ENCODE results near the gene MSI2.

The MSI2 gene

GRCh38 chr17:57490111-57490845 lies 234.0 kb downstream of the MSI2 start:
- Histone ChIP-seq H3K23ac (ENCODE audit: low read length) (no peak overlapping the region), H3K9ac (ENCODE audit: low read length) (no peak overlapping the region), H3K4me3 (ENCODE audit: low read depth, low read length) (no peak overlapping the region), H3K36me3 (ENCODE audit: control insufficient read depth in 1 of 2, insufficient read depth in 2 of 2, low read length in 2 of 2) (peaks cover 0 to 5% of the 10 kb centered on the region in 2 experiments), H2BK120ac (ENCODE audit: insufficient read depth, low read length, poor library complexity) (no peak overlapping the region), H2AK5ac (ENCODE audit: low read length) (no peak overlapping the region), H4K12ac (ENCODE audit: low read depth, low read length) (no peak overlapping the region), H3K79me1 (ENCODE audit: low read length) (no peaks in the 10 kb centered on the region), H4K8ac (ENCODE audit: low read depth, low read length) (no peak overlapping the region), H4K91ac (ENCODE audit: low read depth, low read length) (no peak overlapping the region), H3K4me1 (ENCODE audit: control insufficient read depth in 1 of 2, insufficient read depth in 2 of 2, low read length in 2 of 2) (peaks cover 0 to 2% of the 10 kb centered on the region in 2 experiments), H3K14ac (ENCODE audit: low read length) (no peak overlapping the region), H3K4me2 (ENCODE audit: low read length) (no peak overlapping the region), H3K27ac (ENCODE audit: low read depth, low read length) (no peak overlapping the region), H3K9me3 (ENCODE audit: insufficient read depth, low read depth, low read length) (no peaks in the 10 kb centered on the region), H2BK5ac (ENCODE audit: low read depth, low read length, poor library complexity) (no peak overlapping the region), H3K27me3 (ENCODE audit: insufficient read depth, low read length) (no peaks in the 10 kb centered on the region), H3K79me2 (ENCODE audit: control insufficient read depth, insufficient read depth, low read length, poor library complexity) (no peaks in the 10 kb centered on the region), H3K4ac (ENCODE audit: low read depth, low read length) (no peak overlapping the region), H2AFZ (ENCODE audit: insufficient read depth, low read length, poor library complexity) (no peak overlapping the region), H3K18ac (ENCODE audit: low read length) (no peak overlapping the region), H2BK12ac (ENCODE audit: low read length) (no peak overlapping the region)
- no peak for DNase-seq
- WGBS (ENCODE audit: extremely low coverage, insufficient coverage, insufficient read length): no CpG with 5 or more reads among the region's 4 CpGs

GRCh38 chr17:57490890-57491289 lies 234.6 kb downstream of the MSI2 start:
- H3K4me1 ChIP-seq (ENCODE audit: control insufficient read depth in 1 of 2, insufficient read depth in 2 of 2, low read length in 2 of 2): peaks cover 0 to 2% of the 10 kb centered on the region in 2 experiments
- no peak overlapping the region for H3K18ac ChIP-seq (ENCODE audit: low read length)
- H3K23ac ChIP-seq (ENCODE audit: low read length): no peak overlapping the region
- H2AFZ ChIP-seq (ENCODE audit: insufficient read depth, low read length, poor library complexity): no peak overlapping the region
- no peak overlapping the region for H2BK120ac ChIP-seq (ENCODE audit: insufficient read depth, low read length, poor library complexity)
- DNase-seq: no peak
- H3K79me2 ChIP-seq (ENCODE audit: control insufficient read depth, insufficient read depth, low read length, poor library complexity): no peaks in the 10 kb centered on the region
- H3K27ac ChIP-seq (ENCODE audit: low read depth, low read length): no peak overlapping the region
- no peak overlapping the region for H4K91ac ChIP-seq (ENCODE audit: low read depth, low read length)
- H3K4me3 ChIP-seq (ENCODE audit: low read depth, low read length): no peak overlapping the region
- H4K8ac ChIP-seq (ENCODE audit: low read depth, low read length): no peak overlapping the region
- no CpG with 5 or more reads among the region's 12 CpGs for WGBS (ENCODE audit: extremely low coverage, insufficient coverage, insufficient read length)
- no peaks in the 10 kb centered on the region for H3K9me3 ChIP-seq (ENCODE audit: insufficient read depth, low read depth, low read length)
- no peak overlapping the region for H2AK5ac ChIP-seq (ENCODE audit: low read length)
- no peaks in the 10 kb centered on the region for H3K27me3 ChIP-seq (ENCODE audit: insufficient read depth, low read length)
- no peak overlapping the region for H3K14ac ChIP-seq (ENCODE audit: low read length)
- H3K4me2 ChIP-seq (ENCODE audit: low read length): no peak overlapping the region
- no peak overlapping the region for H2BK12ac ChIP-seq (ENCODE audit: low read length)
- no peaks in the 10 kb centered on the region for H3K79me1 ChIP-seq (ENCODE audit: low read length)
- no peak overlapping the region for H2BK5ac ChIP-seq (ENCODE audit: low read depth, low read length, poor library complexity)
- H3K36me3 ChIP-seq (ENCODE audit: control insufficient read depth in 1 of 2, insufficient read depth in 2 of 2, low read length in 2 of 2): peaks cover 0 to 3% of the 10 kb centered on the region in 2 experiments
- no peak overlapping the region for H3K4ac ChIP-seq (ENCODE audit: low read depth, low read length)
- H4K12ac ChIP-seq (ENCODE audit: low read depth, low read length): no peak overlapping the region
- no peak overlapping the region for H3K9ac ChIP-seq (ENCODE audit: low read length)

- no peak for DNase-seq
- no peaks in the 10 kb centered on the region for H3K79me2 ChIP-seq (ENCODE audit: control insufficient read depth, insufficient read depth, low read length, poor library complexity)
- no peak overlapping the region for H3K4ac ChIP-seq (ENCODE audit: low read depth, low read length)
- no peaks in the 10 kb centered on the region for H3K79me1 ChIP-seq (ENCODE audit: low read length)
- H3K9me3 ChIP-seq (ENCODE audit: insufficient read depth, low read depth, low read length): no peaks in the 10 kb centered on the region
- no peak overlapping the region for H3K14ac ChIP-seq (ENCODE audit: low read length)
- H4K91ac ChIP-seq (ENCODE audit: low read depth, low read length): no peak overlapping the region
- no peak overlapping the region for H3K27ac ChIP-seq (ENCODE audit: low read depth, low read length)
- no peaks in the 10 kb centered on the region for H3K27me3 ChIP-seq (ENCODE audit: insufficient read depth, low read length)
- WGBS (ENCODE audit: extremely low coverage, insufficient coverage, insufficient read length): no CpG with 5 or more reads among the region's 5 CpGs
- no peak overlapping the region for H4K12ac ChIP-seq (ENCODE audit: low read depth, low read length)
- H2BK120ac ChIP-seq (ENCODE audit: insufficient read depth, low read length, poor library complexity): no peak overlapping the region
- H3K23ac ChIP-seq (ENCODE audit: low read length): no peak overlapping the region
- H3K36me3 ChIP-seq (ENCODE audit: control insufficient read depth in 1 of 2, insufficient read depth in 2 of 2, low read length in 2 of 2): peaks cover 0 to 4% of the 10 kb centered on the region in 2 experiments
- no peak overlapping the region for H3K18ac ChIP-seq (ENCODE audit: low read length)
- H3K4me1 ChIP-seq (ENCODE audit: control insufficient read depth in 1 of 2, insufficient read depth in 2 of 2, low read length in 2 of 2): peaks cover 0 to 2% of the 10 kb centered on the region in 2 experiments
- H4K8ac ChIP-seq (ENCODE audit: low read depth, low read length): no peak overlapping the region
- H2AK5ac ChIP-seq (ENCODE audit: low read length): no peak overlapping the region
- no peak overlapping the region for H3K4me2 ChIP-seq (ENCODE audit: low read length)
- no peak overlapping the region for H3K9ac ChIP-seq (ENCODE audit: low read length)
- no peak overlapping the region for H2BK12ac ChIP-seq (ENCODE audit: low read length)
- no peak overlapping the region for H3K4me3 ChIP-seq (ENCODE audit: low read depth, low read length)
- H2BK5ac ChIP-seq (ENCODE audit: low read depth, low read length, poor library complexity): no peak overlapping the region
- no peak overlapping the region for H2AFZ ChIP-seq (ENCODE audit: insufficient read depth, low read length, poor library complexity)
These were observed 236.8 kb downstream of the MSI2 start for GRCh38 chr17:57493171-57493570.

- no peak for DNase-seq
- no peak overlapping the region for H4K91ac ChIP-seq (ENCODE audit: low read depth, low read length)
- H3K4me1 ChIP-seq (ENCODE audit: control insufficient read depth in 1 of 2, insufficient read depth in 2 of 2, low read length in 2 of 2): peaks cover 0 to 2% of the 10 kb centered on the region in 2 experiments
- H3K4me3 ChIP-seq (ENCODE audit: low read depth, low read length): no peak overlapping the region
- no peak overlapping the region for H3K23ac ChIP-seq (ENCODE audit: low read length)
- no peak overlapping the region for H3K27ac ChIP-seq (ENCODE audit: low read depth, low read length)
- no peak overlapping the region for H3K9ac ChIP-seq (ENCODE audit: low read length)
- H3K18ac ChIP-seq (ENCODE audit: low read length): no peak overlapping the region
- no CpG with 5 or more reads among the region's 6 CpGs for WGBS (ENCODE audit: extremely low coverage, insufficient coverage, insufficient read length)
- no peak overlapping the region for H2AFZ ChIP-seq (ENCODE audit: insufficient read depth, low read length, poor library complexity)
- no peak overlapping the region for H2AK5ac ChIP-seq (ENCODE audit: low read length)
- no peak overlapping the region for H2BK5ac ChIP-seq (ENCODE audit: low read depth, low read length, poor library complexity)
- no peak overlapping the region for H3K4ac ChIP-seq (ENCODE audit: low read depth, low read length)
- H4K12ac ChIP-seq (ENCODE audit: low read depth, low read length): no peak overlapping the region
- no peak overlapping the region for H3K14ac ChIP-seq (ENCODE audit: low read length)
- H2BK12ac ChIP-seq (ENCODE audit: low read length): no peak overlapping the region
- H3K4me2 ChIP-seq (ENCODE audit: low read length): no peak overlapping the region
- H2BK120ac ChIP-seq (ENCODE audit: insufficient read depth, low read length, poor library complexity): no peak overlapping the region
- no peaks in the 10 kb centered on the region for H3K79me1 ChIP-seq (ENCODE audit: low read length)
- H3K27me3 ChIP-seq (ENCODE audit: insufficient read depth, low read length): no peaks in the 10 kb centered on the region
- no peaks in the 10 kb centered on the region for H3K9me3 ChIP-seq (ENCODE audit: insufficient read depth, low read depth, low read length)
- peaks cover 0 to 4% of the 10 kb centered on the region in 2 experiments for H3K36me3 ChIP-seq (ENCODE audit: control insufficient read depth in 1 of 2, insufficient read depth in 2 of 2, low read length in 2 of 2)
- H4K8ac ChIP-seq (ENCODE audit: low read depth, low read length): no peak overlapping the region
- no peaks in the 10 kb centered on the region for H3K79me2 ChIP-seq (ENCODE audit: control insufficient read depth, insufficient read depth, low read length, poor library complexity)
These were observed 237.3 kb downstream of the MSI2 start for GRCh38 chr17:57493625-57494024.
